ENCODE results near the gene LURAP1L. TPM values are rescaled to one million over a fixed set of nuclear protein-coding genes. Genes with fewer than 3 reads are reported as not detected.

LURAP1L gene
- total RNA-seq, 1 donor from 2014 or later = not detected

DNA sequence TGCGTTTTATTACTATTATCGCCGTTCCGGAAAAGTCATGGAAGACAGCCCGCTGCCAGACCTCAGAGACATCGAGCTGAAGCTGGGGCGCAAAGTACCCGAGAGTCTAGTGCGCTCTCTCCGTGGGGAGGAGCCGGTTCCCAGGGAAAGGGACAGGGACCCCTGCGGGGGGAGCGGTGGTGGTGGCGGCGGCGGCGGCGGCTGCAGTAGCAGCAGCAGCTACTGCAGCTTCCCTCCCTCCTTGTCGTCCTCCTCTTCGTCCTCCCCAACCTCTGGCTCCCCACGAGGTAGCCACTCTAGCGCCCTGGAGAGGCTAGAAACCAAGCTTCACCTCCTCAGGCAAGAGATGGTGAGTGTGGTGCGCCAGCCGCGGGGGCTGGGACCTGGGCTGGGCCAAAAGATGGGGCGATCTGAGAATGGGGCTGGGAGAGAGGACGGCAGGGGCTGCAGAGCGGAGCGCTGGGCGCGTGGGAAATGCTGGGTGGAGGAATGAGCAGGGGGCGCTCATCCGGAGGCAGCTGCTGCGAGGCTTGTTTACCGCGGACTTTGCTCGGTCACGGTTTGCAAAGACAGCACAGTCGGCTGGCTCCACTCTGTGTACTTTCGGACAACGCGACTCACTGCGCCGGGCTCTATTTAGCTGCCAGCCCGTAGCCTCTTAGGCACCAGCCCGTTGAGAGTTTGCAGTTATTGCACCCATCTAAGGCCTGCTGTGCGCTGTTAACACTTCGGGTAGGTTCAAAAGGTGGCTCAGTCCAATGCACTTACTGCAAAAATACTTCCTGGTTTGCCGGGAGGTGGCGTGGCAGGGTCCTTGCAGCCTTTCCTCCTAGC is 1.1 kb downstream of the LURAP1L start:
- H3K9me3 Mint-ChIP-seq = no peaks in the 10 kb centered on the region
- ATAC-seq (ENCODE audit: low read depth) (no peak), DNase-seq (no peak)
- TF ChIP-seq, protein P1, sequence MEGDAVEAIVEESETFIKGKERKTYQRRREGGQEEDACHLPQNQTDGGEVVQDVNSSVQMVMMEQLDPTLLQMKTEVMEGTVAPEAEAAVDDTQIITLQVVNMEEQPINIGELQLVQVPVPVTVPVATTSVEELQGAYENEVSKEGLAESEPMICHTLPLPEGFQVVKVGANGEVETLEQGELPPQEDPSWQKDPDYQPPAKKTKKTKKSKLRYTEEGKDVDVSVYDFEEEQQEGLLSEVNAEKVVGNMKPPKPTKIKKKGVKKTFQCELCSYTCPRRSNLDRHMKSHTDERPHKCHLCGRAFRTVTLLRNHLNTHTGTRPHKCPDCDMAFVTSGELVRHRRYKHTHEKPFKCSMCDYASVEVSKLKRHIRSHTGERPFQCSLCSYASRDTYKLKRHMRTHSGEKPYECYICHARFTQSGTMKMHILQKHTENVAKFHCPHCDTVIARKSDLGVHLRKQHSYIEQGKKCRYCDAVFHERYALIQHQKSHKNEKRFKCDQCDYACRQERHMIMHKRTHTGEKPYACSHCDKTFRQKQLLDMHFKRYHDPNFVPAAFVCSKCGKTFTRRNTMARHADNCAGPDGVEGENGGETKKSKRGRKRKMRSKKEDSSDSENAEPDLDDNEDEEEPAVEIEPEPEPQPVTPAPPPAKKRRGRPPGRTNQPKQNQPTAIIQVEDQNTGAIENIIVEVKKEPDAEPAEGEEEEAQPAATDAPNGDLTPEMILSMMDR (IDR thresholded peaks at IDR 0.05) = no peak
- intact Hi-C loops (cut with micrococcal nuclease) = no loop called here
- H3K4me3 Mint-ChIP-seq = no peak overlapping the region
- peaks cover 14% of the 10 kb centered on the region for H3K4me1 Mint-ChIP-seq
- ChIA-PET POLR2A (no interaction called here), CTCF (no interaction called here)
- peaks cover 17% of the 10 kb centered on the region for H3K27me3 Mint-ChIP-seq
- no peak overlapping the region for H3K27ac Mint-ChIP-seq
- no peaks in the 10 kb centered on the region for H3K36me3 Mint-ChIP-seq (ENCODE audit: low read depth)

DNA sequence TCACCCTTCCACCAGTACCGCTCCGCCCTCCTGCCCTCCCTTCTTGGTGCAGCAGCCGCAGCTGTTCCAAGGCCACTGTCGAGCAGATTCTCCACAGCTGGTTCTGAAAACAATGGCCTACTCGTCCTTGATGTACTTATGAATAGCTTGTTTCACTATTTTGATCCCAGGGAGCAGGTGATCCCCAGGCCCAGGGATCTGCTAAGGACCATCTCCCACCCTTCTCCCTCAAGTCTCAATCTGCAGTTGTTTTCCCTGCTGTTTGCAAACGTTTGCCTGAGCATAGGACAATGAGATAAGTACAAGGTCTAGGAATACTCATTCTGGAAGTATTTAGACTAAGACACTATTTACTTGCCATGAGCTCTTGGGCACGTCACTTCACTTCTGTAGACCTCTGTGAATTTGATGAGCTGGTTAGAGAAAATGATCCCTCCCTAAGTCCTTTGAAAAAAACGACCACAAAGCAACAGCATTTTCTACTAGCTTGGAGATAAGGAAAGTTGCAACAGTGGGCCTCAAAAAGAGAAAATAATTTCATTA is 1.8 kb downstream of the LURAP1L start:
- ChIA-PET CTCF (no interaction called here), POLR2A (no interaction called here)
- DNase-seq = no peak
- TF ChIP-seq, protein P1 (IDR thresholded peaks at IDR 0.05) = no peak
- intact Hi-C loops (cut with micrococcal nuclease) = no loop called here
- Mint-ChIP-seq H3K4me1 (peaks cover 14% of the 10 kb centered on the region), H3K36me3 (ENCODE audit: low read depth) (no peaks in the 10 kb centered on the region), H3K4me3 (no peak overlapping the region), H3K27me3 (peaks cover 17% of the 10 kb centered on the region), H3K9me3 (no peaks in the 10 kb centered on the region), H3K27ac (no peak overlapping the region)
- no peak for ATAC-seq (ENCODE audit: low read depth)

DNA sequence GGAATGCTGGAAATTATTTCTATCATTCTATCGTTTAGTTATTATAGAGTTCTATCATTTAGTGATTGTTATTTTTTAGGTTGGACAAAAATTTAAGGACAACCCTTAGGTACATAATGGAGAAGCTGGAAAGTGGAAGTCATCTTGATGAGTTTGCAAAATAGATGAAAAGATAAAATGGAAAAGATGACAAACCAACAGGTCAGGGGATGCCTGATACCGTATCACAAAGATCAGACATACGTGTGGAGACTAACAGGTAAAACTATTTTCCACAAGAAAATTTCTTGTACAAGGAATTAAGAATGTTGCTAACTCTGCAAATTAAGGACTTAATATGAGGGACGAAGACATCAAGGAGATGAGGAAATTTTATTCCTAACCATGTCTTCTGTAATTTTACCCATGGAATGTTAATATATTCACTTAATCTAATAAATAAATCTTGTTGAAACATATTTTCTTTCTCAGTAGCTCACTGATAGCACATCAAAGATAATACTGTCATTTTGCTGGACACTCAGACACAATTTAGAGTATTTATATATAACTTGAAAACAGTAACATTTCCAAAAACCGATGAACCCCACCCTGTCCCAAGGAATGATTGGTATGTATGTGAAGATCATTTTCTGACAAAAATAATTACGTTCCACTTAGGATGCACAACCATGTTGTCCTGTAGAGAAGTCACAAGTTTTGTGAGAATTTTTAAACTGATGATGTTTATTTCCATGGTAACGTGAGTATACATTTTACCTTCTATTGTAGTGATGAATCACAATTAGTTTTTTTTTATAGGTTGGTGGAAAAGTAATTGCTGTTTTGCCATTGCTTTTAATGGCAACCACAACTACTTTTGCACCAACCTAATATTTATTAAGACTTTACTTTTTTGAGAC is 2.6 kb downstream of the LURAP1L start:
- H3K4me1 Mint-ChIP-seq = peaks cover 14% of the 10 kb centered on the region
- H3K27me3 Mint-ChIP-seq = peaks cover 17% of the 10 kb centered on the region
- intact Hi-C loops (cut with micrococcal nuclease) = no loop called here
- TF ChIP-seq, protein P1 (IDR thresholded peaks at IDR 0.05) = no peak
- no peaks in the 10 kb centered on the region for H3K36me3 Mint-ChIP-seq (ENCODE audit: low read depth)
- DNase-seq (no peak), ATAC-seq (ENCODE audit: low read depth) (no peak)
- ChIA-PET CTCF (no interaction called here), POLR2A (no interaction called here)
- no peak overlapping the region for H3K27ac Mint-ChIP-seq
- H3K4me3 Mint-ChIP-seq = no peak overlapping the region
- H3K9me3 Mint-ChIP-seq = no peaks in the 10 kb centered on the region

DNA sequence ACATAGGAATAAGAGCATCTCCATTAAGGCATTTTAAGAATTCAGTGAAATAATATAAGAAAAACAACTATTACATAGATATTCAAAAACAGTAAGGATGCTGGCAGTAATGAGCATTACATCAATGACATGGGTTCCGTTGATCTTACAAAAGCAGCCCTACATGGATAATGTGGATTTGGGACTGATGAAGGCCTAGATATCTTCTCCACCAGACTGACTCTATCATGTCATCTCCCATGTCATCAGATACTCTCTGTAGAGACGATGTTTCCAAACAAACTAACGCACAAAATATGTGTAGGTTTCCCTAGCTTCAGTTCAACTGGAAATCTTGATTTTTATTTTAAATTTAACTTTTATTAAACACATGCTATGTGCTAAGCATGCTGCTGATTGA is 3.6 kb downstream of the LURAP1L start:
- Mint-ChIP-seq H3K4me3 (no peak overlapping the region), H3K27ac (no peak overlapping the region), H3K9me3 (no peaks in the 10 kb centered on the region), H3K36me3 (ENCODE audit: low read depth) (no peaks in the 10 kb centered on the region), H3K4me1 (peaks cover 14% of the 10 kb centered on the region), H3K27me3 (peaks cover 17% of the 10 kb centered on the region)
- ChIA-PET CTCF (no interaction called here), POLR2A (no interaction called here)
- intact Hi-C loops (cut with micrococcal nuclease) = no loop called here
- DNase-seq = no peak
- TF ChIP-seq, protein P1 (IDR thresholded peaks at IDR 0.05) = no peak
- ATAC-seq (ENCODE audit: low read depth) = no peak

DNA sequence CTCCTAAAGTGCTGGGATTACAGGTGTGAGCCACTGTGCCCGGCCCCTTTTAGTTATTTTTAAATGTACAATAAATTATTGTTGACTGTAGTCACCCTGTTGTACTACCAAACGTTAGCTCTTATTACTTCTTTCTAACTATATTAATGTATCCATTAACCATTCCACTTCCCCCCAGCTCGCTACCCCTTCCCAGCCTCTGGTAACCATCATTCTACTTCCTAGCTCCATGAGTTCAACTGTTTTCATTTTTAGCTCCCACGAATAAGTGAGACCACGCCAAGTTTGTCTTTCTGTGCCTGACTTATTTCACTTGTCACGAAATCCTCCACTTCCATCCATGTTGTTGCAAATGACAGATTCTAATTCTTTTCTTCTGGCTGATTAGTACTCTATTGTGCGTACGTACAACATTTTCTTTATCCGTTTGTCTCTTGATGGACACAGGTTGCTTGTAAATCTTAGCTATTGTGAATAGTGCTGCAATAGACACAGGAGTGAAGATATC is 6.5 kb downstream of the LURAP1L start:
- no peak for DNase-seq
- H3K4me3 Mint-ChIP-seq = no peak overlapping the region
- intact Hi-C loops (cut with micrococcal nuclease) = no loop called here
- no peak for ATAC-seq (ENCODE audit: low read depth)
- POLR2A ChIA-PET = no interaction called here
- no peak overlapping the region for H3K27ac Mint-ChIP-seq
- H3K9me3 Mint-ChIP-seq = no peaks in the 10 kb centered on the region
- TF ChIP-seq, protein P1 (IDR thresholded peaks at IDR 0.05) = no peak
- H3K27me3 Mint-ChIP-seq = peaks cover 5% of the 10 kb centered on the region
- H3K4me1 Mint-ChIP-seq = peaks cover 3% of the 10 kb centered on the region
- CTCF ChIA-PET = no interaction called here
- H3K36me3 Mint-ChIP-seq (ENCODE audit: low read depth) = no peaks in the 10 kb centered on the region

Data from activated B cell treated with CpG ODN at 0.5 μM for 24 hours (primary cell).